CD4-positive, alpha-beta T cell treated with Interleukin-10 for 1 hour (primary cell): ENCODE measurements around the gene OCA2.
"Not testable (repeated sequence)": the region's sequence is repeated elsewhere in the genome, so short reads cannot be mapped to it uniquely, and the experiment has no call there.

ENCODE experiments used
- DNase-seq: peaks from one replicate; pipeline ENCODE4 v3.0.0-alpha.2; 2020

Gene OCA2

DNA sequence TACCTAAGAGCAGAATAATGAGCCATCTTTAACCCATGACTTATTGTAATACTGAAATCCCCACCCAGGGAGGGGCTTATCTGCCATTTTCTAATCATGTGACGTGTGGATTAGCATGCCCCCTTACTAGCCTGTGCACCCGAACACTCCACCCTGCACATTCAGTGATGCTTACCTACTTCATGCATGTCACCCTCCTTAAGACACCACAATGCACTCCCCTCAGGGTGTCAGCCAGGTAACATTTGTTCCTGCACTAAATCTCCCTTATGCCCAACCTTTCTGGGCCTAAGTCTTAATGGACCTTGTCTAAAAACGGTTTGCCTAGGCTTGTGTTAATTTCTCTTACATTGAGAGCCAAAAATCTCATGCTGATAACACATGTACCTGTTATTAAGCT lies 336.6 kb downstream of the OCA2 start:
- no peak for DNase-seq

DNA sequence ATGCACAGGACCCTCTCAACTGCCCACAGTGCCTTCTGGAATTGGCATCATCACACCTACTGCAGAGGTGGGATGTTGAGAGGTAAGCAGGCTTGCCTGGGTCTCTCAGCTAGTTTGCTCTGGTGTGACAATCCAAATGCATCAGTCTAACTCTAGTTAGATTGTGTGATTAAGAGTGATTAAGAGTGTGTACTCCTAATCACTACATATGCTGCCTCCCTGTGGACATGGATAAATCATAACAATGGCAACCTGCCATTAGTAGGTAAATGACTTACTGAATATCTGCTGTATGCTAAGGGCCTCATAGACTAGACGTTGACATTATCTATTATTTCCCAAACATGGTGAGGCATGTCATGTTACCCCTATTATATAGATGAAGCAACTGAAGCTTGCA lies 342.1 kb downstream of the OCA2 start:
- no peak for DNase-seq

DNA sequence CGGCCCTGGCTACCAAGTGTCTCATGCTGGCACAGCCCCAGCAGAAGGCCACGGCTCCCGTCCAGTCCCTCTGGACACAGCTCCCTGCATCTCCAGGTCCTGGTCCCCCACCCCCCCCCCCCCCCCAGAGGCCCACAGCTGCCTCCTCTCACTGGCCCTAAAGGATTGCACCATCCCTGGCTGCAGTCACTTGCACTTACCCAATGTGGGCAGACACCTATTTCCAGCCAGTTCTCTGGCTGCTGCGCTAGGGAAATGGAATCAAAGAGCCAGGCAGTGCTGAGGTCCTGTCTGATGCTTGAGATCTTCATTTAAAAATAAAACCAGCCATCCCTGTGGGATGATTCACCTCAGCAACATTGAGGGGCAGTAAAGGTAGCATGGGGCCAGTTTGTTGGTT lies 346.4 kb downstream of the OCA2 start:
- no peak for DNase-seq

DNA sequence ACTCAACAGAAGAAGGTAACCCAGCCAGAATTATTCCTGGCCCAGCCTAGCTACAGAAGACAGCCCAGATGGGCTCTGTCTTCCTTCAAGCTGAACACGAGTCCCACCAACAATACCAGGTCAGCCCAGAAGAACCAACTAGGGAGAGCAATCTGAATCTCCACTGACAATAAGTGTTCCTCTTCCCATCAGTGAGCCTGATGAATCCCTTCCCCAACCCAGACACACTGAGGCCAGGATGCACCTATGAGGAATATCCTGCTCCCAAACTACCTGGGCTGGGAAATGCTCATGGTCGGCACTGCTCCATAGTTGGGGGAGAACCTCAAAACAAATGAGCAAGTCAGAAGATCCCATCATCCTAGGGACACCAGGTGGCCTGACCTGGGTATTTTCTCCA lies 351.1 kb downstream of the OCA2 start:
- no peak for DNase-seq

DNA sequence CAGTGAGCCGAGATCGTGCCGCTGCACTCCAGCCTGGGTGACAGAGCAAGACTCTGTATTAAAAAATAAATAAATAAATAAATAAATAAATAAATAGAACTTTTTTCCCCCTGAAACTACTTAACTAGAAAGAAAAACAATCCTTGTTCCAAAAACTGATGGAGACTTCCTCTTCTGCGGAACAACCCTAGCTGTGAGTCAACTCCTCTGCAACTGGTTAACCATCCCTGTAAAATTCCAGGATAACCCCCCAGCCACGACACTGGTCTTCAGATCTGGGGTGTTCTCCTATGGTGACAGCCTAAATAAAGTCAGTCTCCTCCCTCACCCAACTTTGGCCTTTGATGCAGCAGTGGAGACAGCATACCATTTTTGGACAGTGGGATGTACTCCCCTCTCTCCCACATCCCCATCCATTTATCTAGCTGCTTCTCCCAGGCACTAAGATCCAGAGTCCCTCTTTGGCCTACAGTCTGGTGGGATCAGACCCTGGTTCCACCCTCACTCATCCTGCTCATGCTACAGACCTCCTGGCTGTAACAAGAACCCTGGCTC lies 352.6 kb downstream of the OCA2 start:
- no peak for DNase-seq

DNA sequence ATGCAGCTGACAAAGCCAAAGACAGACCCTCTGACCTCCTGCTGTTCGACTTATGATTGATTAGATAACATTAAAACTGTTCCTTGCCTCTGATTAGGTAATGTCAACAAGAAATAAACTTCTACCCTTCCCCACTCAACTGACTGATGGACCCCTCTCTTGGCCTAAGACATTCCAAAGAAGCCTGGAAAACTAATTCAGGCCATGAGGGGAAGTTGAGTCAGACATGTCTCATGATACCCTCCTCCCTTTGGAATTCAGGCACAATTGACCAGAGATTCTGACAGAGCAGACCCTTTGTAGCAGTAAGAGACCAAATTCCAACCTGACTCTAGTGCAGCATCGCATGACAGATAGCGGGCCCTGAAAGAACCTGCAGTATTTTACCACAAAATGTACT lies 354.5 kb downstream of the OCA2 start:
- DNase-seq, result no peak

DNA sequence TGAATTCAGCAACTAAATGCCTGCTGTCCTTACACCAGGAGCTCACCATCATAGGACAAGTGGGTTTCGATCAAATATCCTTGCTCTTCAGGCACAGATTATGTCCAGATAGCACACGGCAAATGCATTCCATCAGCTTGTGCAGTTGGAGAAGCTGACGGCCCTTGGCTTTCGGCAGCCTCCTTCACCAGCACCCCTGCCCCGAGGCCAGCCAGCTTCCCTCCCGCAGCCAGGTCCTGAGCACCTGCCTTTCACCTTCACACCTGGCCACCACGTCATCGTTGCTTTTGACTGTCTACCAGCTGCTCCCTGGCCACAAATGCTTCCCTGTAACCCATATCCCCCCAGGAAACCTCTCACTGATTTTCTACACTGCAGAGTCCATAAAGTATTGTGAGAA lies 355.5 kb downstream of the OCA2 start:
- no peak for DNase-seq

DNA sequence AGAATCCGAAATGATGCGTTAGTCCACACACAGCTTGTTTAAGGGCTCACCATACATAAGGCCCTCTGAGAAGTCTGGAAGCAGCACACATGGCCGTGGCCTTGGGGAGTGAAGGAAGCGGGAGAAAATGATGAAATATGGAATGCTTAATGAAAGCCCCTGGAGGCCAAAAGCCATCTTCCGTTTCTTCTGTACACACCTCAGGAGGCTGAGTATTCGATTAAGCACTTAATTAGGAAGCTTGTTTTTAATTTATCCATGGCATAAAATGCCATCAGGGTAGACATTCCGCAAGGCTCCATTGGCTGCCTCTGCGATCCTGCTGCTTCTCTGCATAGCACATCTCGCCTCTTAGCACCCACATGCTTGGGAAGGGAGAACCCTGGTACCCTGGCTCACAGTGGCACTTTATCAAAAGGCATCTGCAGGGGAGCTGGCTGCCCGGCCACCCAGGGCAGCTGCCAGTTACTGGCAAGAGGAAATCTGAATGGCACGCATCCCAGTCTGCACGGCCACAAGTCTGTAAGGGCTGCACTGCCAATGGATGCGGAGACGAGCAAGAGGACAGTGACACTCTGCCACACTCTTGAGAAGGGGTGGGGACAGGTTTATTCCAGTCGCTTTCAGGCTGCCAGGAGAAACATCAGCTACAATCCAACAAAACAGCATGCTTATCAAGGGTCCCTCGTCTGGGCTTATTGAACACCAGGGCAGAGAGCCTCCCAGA lies 356.2 kb downstream of the OCA2 start:
- no peak for DNase-seq

DNA sequence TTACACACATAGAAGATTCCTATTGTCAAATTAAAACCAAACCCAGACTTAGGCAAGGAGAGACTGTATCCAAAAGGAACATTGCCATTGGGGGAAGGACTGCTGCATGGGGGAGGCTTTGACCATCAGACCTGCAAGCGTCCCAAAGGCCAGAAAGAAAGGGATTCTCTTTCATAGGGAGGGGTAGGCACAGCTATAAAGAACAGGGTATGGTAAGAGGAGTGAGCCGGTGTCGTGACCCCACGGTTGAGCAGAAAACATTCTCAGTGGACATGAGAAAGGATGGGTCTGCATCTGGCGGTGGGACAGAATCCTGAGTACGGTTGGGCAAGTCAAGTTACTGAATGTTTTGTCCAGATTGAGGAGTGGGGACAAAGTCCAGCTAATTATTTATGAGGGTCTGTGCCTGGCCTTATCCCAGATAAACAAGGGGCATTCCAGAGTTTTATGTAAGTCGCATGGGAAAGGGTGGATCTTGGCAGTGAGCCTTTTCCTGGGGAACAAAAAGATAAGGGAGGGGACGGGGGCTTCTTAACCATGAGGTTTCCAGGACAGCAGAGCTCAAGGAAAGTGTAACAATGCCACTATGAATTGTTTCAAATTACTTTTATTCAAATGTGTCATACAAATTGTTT lies 357.8 kb downstream of the OCA2 start:
- no peak for DNase-seq

DNA sequence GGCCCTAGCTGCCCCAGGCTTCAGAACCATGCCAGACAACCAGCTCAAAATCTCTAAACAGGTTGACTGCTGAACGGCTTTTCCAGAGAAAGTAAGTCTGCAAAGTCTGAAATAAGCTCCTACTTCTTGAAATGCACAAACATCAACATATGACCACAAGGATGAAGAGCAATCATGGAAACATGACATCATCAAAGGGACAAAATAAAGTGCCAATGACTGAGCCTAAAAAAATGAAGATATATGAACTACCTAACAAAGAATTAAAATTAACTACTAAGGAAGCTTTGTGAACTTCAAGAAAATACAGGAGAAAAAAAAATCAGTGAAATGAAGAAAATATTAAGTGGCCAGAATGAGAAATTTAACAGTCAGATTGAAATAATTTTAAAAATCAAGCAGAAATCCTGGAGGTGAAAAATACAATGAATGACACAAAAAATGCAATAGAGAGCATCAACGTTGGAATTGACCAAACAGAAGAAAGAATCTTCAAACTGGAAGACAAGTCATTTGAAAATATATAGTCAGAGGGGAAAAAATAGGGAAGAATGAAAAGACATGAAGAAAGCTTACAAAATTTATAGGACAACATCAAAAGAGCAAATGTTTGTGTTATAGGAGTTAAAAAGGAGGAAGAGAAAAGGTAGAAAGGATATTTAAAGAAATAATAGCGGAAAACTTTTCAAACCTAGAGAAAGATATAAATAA lies 364.2 kb downstream of the OCA2 start:
- no peak for DNase-seq

DNA sequence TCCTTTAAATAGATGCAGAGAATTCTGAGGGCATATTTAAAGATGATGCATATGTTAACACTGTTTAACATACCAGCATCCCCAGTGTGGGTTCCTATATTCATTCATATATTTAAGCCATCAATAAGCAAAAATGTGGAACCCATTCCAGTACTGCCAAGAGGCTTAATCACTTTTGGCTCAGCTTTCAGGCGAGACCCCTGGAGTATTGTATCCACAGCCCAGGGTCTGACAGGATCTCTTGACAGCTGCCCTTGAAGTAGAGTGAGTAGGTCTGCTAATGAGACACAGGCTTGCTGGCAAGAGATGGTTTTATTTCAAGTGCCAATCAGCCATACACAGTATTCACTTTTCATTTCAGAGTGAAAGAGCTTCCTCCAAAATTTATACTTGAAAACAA lies 367.3 kb downstream of the OCA2 start:
- no peak for DNase-seq

DNA sequence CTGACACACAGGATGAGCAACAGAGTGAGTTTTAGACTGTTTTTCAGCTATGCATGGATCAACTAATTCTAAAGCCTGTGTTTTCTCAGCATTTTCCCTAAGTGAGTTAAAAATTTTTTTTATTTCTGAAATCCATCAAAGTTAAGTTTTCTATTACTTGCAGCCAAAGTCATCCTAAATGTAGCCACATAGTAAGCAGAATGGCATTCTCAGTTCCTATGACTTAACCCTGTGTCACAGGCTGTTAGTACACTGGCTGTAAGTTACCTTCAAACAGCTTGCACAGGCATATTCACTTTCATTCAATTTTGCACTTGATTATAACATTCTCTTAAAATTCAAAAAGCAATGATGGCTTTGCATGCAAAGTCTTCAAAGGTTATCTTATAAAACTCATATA lies 368.2 kb downstream of the OCA2 start:
- DNase-seq, result no peak

DNA sequence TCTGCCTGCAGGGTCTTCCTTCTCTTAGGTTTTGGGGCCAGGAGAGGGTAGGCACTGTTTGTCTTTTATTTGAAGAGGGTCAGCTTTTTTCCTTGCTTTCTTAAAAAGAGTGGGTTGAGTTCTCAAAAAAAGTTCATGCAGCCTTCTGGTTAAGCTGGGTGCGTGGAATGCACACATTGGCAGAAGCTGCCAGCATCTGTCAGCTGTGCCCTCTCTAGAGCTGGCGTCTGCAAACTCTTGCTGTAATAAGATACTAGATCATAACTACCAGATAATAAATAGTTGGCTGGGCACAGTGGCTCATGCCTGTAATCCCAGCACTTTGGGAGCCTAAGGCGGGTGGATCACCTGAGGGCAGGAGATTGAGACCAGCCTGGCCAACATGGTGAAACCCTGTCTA lies 373.4 kb downstream of the OCA2 start:
- no peak for DNase-seq

DNA sequence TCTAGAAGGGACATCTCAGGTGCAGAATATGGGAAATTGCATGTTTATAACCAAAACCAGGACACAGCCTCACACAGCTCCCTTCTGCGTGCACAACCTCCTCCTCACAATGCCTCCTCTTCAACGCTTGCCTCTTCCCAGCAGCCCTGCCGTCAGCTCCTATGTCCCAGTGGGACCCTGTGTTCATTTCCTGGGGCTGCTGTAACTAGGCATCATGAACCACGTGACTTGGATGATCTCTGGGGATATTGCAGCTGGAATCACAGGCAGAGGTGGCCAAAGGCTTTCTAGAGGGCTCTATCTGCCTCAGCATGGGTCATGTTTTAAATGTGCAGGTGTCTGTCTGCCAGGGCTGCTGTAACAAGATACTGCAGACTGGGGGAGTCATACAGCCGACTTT lies 375.3 kb downstream of the OCA2 start:
- no peak for DNase-seq

DNA sequence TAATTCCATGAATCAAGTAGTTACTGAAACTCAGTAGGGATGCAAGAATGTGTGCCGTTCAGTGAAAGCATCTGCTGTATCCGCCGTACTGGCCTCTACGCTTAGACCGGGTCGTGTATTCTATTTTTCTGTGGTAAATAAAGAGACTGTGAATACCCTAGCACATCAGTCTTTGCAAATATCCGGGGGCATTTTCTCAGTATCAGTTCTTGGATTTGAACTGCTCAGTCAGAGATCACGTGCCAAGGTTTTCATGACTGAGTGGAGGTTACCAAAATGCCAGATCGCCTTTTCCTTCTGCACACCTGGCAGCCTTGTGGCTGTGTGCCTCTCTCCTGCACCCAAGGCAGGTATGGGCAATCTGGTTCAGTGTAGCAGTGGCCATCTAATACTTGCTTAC lies 377.0 kb downstream of the OCA2 start:
- DNase-seq, result no peak

DNA sequence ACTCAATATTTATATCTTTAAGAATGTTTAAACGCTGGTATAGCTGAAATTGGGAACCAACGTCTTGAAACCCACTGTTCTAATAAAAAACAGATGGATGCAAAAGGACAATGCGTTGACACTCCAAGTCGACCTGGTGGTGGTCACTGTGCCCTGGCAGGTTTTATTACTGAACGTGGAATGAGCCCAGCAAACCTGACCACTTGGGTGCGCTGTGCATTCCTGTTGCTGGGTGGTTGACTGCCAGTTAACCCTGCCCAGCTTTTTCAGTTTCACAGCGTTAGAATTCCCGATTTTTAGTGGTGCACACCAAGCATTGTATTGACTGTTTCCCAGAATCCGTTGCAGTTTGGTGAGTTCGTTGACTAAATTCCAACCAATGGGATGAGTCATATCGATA lies 384.4 kb downstream of the OCA2 start:
- DNase-seq, result no peak

DNA sequence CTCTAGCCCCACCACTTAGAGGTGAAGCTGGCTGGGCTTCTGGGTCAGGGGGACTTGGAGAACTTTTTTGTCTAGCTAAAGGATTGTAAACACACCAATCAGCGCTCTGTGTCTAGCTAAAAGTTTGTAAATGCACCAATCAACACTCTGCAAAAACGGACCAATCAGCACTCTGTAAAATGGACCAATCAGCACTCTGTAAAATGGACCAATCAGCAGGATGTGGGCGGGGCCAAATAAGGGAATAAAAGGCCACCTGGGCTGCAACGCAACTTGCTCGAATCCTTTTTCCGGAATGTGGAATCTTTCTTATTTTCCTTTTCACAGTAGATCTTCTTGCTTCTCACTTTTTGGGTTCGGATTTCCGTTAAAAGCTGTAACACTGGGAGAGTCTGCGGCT lies 385.3 kb downstream of the OCA2 start:
- not testable (repeated sequence) for DNase-seq

DNA sequence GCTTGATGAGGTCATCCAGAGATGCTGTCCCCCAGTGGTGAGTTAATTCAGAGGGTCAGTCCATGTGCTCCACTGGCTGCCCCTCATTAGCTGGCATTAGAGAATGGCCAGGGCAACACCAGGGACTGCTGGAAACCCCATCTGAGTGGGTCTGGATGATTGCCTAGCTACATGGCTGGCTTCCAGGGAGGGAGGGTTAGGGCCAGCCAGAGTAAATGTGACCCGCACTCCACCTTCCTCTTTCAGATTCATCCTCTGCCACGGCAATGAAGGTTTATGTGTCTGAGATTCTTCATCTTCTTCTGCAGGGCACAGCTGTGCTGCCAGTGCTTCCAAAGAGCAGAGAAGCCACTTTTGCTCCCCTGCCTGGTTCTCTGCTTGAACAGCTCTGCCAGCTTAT lies 391.9 kb downstream of the OCA2 start:
- DNase-seq, result no peak

DNA sequence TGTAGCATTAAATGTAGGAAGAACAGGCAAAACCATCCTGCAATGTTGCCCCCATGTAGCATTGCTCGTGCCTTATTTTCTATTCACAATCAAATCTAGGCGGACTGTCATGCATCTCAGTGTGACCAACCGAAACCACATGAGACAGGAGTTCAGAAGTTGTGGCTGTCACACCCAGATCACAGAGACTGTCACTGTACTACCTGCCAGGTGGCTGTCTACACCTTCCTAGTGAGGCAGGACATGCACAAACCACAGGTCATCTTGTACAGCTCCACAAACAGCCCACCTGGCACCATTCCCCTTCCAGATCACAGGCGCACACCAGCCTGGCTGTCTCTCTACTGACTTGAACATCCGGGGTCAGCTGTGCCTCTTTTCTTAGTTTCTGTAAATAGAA lies 392.8 kb downstream of the OCA2 start:
- no peak for DNase-seq

DNA sequence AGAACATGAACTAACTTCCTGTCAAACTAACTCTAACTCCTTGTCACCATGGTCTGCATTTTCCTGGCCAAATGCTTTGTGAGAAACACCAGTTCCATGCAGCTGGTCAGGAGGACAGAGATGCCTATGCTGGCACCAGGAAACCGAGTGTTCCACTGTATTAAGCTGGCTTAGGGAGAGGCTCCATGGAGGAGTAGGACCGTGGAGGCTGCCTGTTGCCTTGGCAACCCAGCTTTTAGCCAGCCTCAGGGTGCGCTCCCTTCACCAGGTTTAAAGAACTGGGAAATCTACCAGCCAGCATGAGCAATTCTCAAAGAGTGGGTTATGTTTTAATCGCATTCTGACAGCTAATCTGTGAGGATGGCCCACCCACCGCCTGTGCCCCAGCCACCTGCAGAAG lies 394.1 kb downstream of the OCA2 start:
- DNase-seq, result no peak
